Endodermal cell (in vitro differentiated cells): ENCODE data around the gene ZNF527. TPM values are rescaled to one million over a fixed set of nuclear protein-coding genes. Genes with fewer than 3 reads are reported as not detected.
"Not testable (repeated sequence)": the region's sequence is repeated elsewhere in the genome, so short reads cannot be mapped to it uniquely, and the experiment has no call there.

ENCODE experiments used
- DNase-seq: peaks from one replicate; pipeline ENCODE4 v3.0.0-alpha.2; 2017
- H3K27ac ChIP-seq: 2 replicates; pipeline ENCODE4 v1.5.1; 2013; ENCODE audit warnings: mild to moderate bottlenecking, low read depth, low read length, moderate library complexity
- H3K27me3 ChIP-seq: 2 replicates; pipeline ENCODE4 v1.6.1; 2013; ENCODE audit warnings: mild to moderate bottlenecking, low read length, moderate library complexity; ENCODE audit not compliant: insufficient read depth, control insufficient read depth, poor library complexity, severe bottlenecking
- H3K36me3 ChIP-seq: 2 replicates; pipeline ENCODE4 v1.7.0; 2013; ENCODE audit warnings: mild to moderate bottlenecking, low read length, moderate library complexity; ENCODE audit not compliant: control insufficient read depth, insufficient read depth
- H3K4me1 ChIP-seq: one replicate; pipeline ENCODE4 v1.7.0; 2013; ENCODE audit warnings: low read length; ENCODE audit not compliant: control insufficient read depth, insufficient read depth
- H3K4me3 ChIP-seq: 2 replicates; pipeline ENCODE4 v1.5.1; 2013; ENCODE audit warnings: mild to moderate bottlenecking, low read length, moderate library complexity
- H3K9ac ChIP-seq: 2 replicates; pipeline ENCODE4 v1.6.1; 2013; ENCODE audit warnings: mild to moderate bottlenecking, low read length, moderate library complexity; ENCODE audit not compliant: poor library complexity, severe bottlenecking; ENCODE audit errors: extremely low read depth
- H3K9me3 ChIP-seq: 2 replicates; pipeline ENCODE4 v1.6.1; 2013; ENCODE audit warnings: mild to moderate bottlenecking, low read length, moderate library complexity; ENCODE audit not compliant: control insufficient read depth
- H3K27ac Mint-ChIP-seq: 2 replicates; pipeline ENCODE4 v1.8.0; 2020; ENCODE audit warnings: mixed read lengths
- H3K27me3 Mint-ChIP-seq: 2 replicates; pipeline ENCODE4 v1.8.0; 2021; ENCODE audit warnings: mild to moderate bottlenecking, mixed read lengths; ENCODE audit not compliant: insufficient read depth
- H3K36me3 Mint-ChIP-seq: 2 replicates; pipeline ENCODE4 v1.8.0; 2020; ENCODE audit warnings: low read depth, mixed read lengths
- H3K4me1 Mint-ChIP-seq: 2 replicates; pipeline ENCODE4 v1.8.0; 2020; ENCODE audit warnings: mixed read lengths
- H3K4me3 Mint-ChIP-seq: 2 replicates; pipeline ENCODE4 v1.8.0; 2020; ENCODE audit warnings: mild to moderate bottlenecking, moderate library complexity, mixed read lengths
- H3K9me3 Mint-ChIP-seq: 2 replicates; pipeline ENCODE4 v1.8.0; 2020; ENCODE audit warnings: mild to moderate bottlenecking, mixed read lengths
- CTCF ChIP-seq: fragments of 200-600 bp; sonication (generic); conservative IDR thresholded peaks from 2 replicates; pipeline ENCODE4 v1.5.0; 2021; ENCODE audit warnings: antibody characterized with exemption, mild to moderate bottlenecking
- WGBS, 2 experiments: methylation state at CpG; one replicate each; pipeline versions ENCODE4 v1.1.5 to v1.1.7; 2013; ENCODE audit warnings: missing lambda C conversion rate in 2 of 2, mixed read lengths in 1 of 2; ENCODE audit not compliant: insufficient coverage in 1 of 2, insufficient read length in 1 of 2; 5-methylcytosine and 5-hydroxymethylcytosine counted together
- total RNA-seq, 2 donors: library from RNA; stranded (reverse); fragmentation: NEBNext Ultra II Directional in 1 of 2; extraction: Animal tissue kit (Norgen Biotek cat#: 25700) in 1 of 2; gene quantifications; 2 replicates in 1 of 2; 3 replicates in 1 of 2; pipeline ENCODE4 v1.2.1, GENCODE V29; 2021

Gene ZNF527
- total RNA-seq, 2 donors from 2014 or later, result 4.6 to 5.3 TPM

GRCh38 chr19:37355901-37356300 is 15.0 kb upstream of the ZNF527 start:
- TF ChIP-seq CTCF, result no peak
- Mint-ChIP-seq H3K27me3 (no peaks in the 10 kb centered on the region), H3K4me1 (no peaks in the 10 kb centered on the region), H3K9me3 (peaks cover 4% of the 10 kb centered on the region), H3K36me3 (peaks cover 77% of the 10 kb centered on the region), H3K27ac (no peak overlapping the region), H3K4me3 (no peak overlapping the region)
- Histone ChIP-seq H3K36me3 (peaks cover 78% of the 10 kb centered on the region), H3K27me3 (no peaks in the 10 kb centered on the region), H3K9ac (no peak overlapping the region), H3K4me1 (no peaks in the 10 kb centered on the region), H3K9me3 (peaks cover 39% of the 10 kb centered on the region), H3K4me3 (peak overlapping the region; percentile 22), H3K27ac (no peak overlapping the region)
- DNase-seq, result no peak
- 89 to 98% methylated on average over 4 of the region's 4 CpGs for WGBS, 2 experiments

GRCh38 chr19:37361994-37362393 is 8.9 kb upstream of the ZNF527 start:
- H3K9me3 Mint-ChIP-seq, result peaks cover 41% of the 10 kb centered on the region
- H3K27ac ChIP-seq, result no peak overlapping the region
- no peaks in the 10 kb centered on the region for H3K4me1 Mint-ChIP-seq
- H3K4me3 Mint-ChIP-seq, result no peak overlapping the region
- peaks cover 62% of the 10 kb centered on the region for H3K36me3 ChIP-seq
- no peak overlapping the region for H3K27ac Mint-ChIP-seq
- DNase-seq, result no peak
- peaks cover 63% of the 10 kb centered on the region for H3K9me3 ChIP-seq
- no peaks in the 10 kb centered on the region for H3K27me3 Mint-ChIP-seq
- no peak for TF ChIP-seq CTCF
- H3K27me3 ChIP-seq, result no peaks in the 10 kb centered on the region
- H3K4me1 ChIP-seq, result no peaks in the 10 kb centered on the region
- H3K4me3 ChIP-seq, result no peak overlapping the region
- WGBS, 2 experiments, result 93 to 100% methylated on average over 1 of the region's 1 CpG
- peaks cover 78% of the 10 kb centered on the region for H3K36me3 Mint-ChIP-seq
- no peak overlapping the region for H3K9ac ChIP-seq

- Mint-ChIP-seq H3K4me1 (no peaks in the 10 kb centered on the region), H3K4me3 (no peak overlapping the region), H3K27me3 (no peaks in the 10 kb centered on the region), H3K9me3 (peaks cover 41% of the 10 kb centered on the region), H3K27ac (no peak overlapping the region), H3K36me3 (peaks cover 71% of the 10 kb centered on the region)
- H3K27ac ChIP-seq, result no peak overlapping the region
- peak; percentile 85 for DNase-seq
- H3K9me3 ChIP-seq, result peaks cover 60% of the 10 kb centered on the region
- no peaks in the 10 kb centered on the region for H3K4me1 ChIP-seq
- H3K36me3 ChIP-seq, result peaks cover 57% of the 10 kb centered on the region
- TF ChIP-seq CTCF, result peak; percentile 70
- H3K4me3 ChIP-seq, result peak overlapping the region; percentile 24
- no peaks in the 10 kb centered on the region for H3K27me3 ChIP-seq
- 89 to 100% methylated on average over 6 of the region's 6 CpGs for WGBS, 2 experiments
- H3K9ac ChIP-seq, result no peak overlapping the region
Observed at GRCh38 chr19:37362733-37363132, 8.2 kb upstream of the ZNF527 start.

GRCh38 chr19:37370386-37370879 is 466 bp upstream of the ZNF527 start:
- peaks cover 24% of the 10 kb centered on the region for H3K9me3 ChIP-seq
- H3K9me3 Mint-ChIP-seq, H3K4me1 Mint-ChIP-seq, H3K4me1 ChIP-seq, H3K27me3 ChIP-seq, H3K27me3 Mint-ChIP-seq, H3K27ac ChIP-seq, DNase-seq, H3K36me3 Mint-ChIP-seq: not testable (repeated sequence)
- H3K9ac ChIP-seq, result peak overlapping the region; percentile 59
- WGBS, 2 experiments, result 34 to 68% methylated on average over 3 to 18 of the region's 18 CpGs
- Mint-ChIP-seq H3K27ac (peak overlapping the region; percentile 99), H3K4me3 (peak overlapping the region; percentile 75)
- H3K36me3 ChIP-seq, result peaks cover 11% of the 10 kb centered on the region
- H3K4me3 ChIP-seq, result peak overlapping the region; percentile 89
